Ovary (tissue), 3 donors: Measurements from ENCODE around the gene EIF2S1.

Experiments used
- EP300 ChIP-seq: sonication (generic); formaldehyde crosslinking; IDR thresholded peaks from one replicate; pipeline ENCODE4 v1.6.1; 2017; ENCODE audit warnings: antibody characterized with exemption
- POLR2A ChIP-seq: fragments of 450-650 bp; IDR thresholded peaks from one replicate; pipeline ENCODE4 v1.6.1; 2017; ENCODE audit warnings: antibody characterized with exemption, mild to moderate bottlenecking, moderate library complexity
- TF ChIP-seq, protein P1 (sequence below), 3 donors: fragments of 450-650 bp in 2 of 3; fragments of 200-600 bp in 1 of 3; IDR thresholded peaks; one replicate each; pipeline versions ENCODE4 v1.5.1 to v1.8.0; 2016 to 2022; ENCODE audit warnings: antibody characterized with exemption in 3 of 3, mild to moderate bottlenecking in 1 of 3
- donor health status: DM: no; HTN: no; CAD: no.

DNA sequence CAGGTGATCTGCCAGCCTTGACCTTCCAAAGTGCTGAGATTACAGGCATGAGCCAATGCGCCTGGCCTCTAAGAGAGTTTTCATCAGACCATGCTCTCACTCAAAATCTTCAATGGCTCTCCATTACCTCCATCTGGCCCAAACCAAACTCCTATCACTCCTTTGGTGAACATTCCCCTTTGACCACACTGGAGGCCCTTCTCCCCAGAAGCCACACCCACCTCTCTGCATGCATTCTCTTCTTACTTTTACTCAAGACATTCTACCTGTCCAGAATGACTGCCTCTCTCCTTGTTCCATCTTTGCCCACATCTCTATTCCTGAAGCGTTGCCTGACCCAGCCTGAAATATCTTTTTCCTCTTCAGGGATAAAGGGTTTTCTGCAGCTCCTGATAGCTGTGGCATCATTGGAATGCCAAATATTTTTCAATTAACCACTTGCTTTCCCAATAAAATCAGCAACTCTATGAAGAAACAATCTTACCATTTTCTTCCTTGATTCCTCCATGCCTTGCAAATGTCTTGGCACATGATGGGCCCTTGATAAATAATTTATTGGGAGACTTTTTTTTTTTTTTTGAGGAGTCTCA is 36.3 kb downstream of the EIF2S1 start:
- TF ChIP-seq, protein P1, sequence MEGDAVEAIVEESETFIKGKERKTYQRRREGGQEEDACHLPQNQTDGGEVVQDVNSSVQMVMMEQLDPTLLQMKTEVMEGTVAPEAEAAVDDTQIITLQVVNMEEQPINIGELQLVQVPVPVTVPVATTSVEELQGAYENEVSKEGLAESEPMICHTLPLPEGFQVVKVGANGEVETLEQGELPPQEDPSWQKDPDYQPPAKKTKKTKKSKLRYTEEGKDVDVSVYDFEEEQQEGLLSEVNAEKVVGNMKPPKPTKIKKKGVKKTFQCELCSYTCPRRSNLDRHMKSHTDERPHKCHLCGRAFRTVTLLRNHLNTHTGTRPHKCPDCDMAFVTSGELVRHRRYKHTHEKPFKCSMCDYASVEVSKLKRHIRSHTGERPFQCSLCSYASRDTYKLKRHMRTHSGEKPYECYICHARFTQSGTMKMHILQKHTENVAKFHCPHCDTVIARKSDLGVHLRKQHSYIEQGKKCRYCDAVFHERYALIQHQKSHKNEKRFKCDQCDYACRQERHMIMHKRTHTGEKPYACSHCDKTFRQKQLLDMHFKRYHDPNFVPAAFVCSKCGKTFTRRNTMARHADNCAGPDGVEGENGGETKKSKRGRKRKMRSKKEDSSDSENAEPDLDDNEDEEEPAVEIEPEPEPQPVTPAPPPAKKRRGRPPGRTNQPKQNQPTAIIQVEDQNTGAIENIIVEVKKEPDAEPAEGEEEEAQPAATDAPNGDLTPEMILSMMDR (IDR thresholded peaks at IDR 0.05) = no peak
- TF ChIP-seq POLR2A (no peak), EP300 (no peak)
